PFSK-1 (cell line): ENCODE measurements around the gene C2orf15.

Experiments
- FOXP2 ChIP-seq: optimal IDR thresholded peaks from 2 replicates; pipeline ENCODE3; 2011; ENCODE audit warnings: borderline replicate concordance, control low read depth, inconsistent platforms; ENCODE audit not compliant: insufficient read depth; ENCODE audit errors: extremely low read length, extremely low read depth
- POLR2AphosphoS5 ChIP-seq: IDR thresholded peaks from 2 replicates; pipeline ENCODE4 v1.6.1; 2012; ENCODE audit warnings: low read depth, mild to moderate bottlenecking, control low read depth, low read length, moderate library complexity

GRCh38 chr2:99200076-99200800, 58.7 kb downstream of the C2orf15 start:
- TF ChIP-seq FOXP2 = no peak
- TF ChIP-seq POLR2AphosphoS5 = no peak
